Loucy (cell line): Measurements from ENCODE around the gene LSP1.

Experiments
- CTCF ChIP-seq: fragments of 200-600 bp; sonication (generic); conservative IDR thresholded peaks from 2 replicates; pipeline ENCODE4 v1.5.1; 2014; ENCODE audit warnings: mild to moderate bottlenecking, antibody characterized with exemption, low read length
- EZH2phosphoT487 ChIP-seq: fragments of 200-600 bp; IDR thresholded peaks from 2 replicates; pipeline ENCODE4 v1.6.1; 2018; ENCODE audit warnings: antibody characterized with exemption, mild to moderate bottlenecking, moderate library complexity, borderline replicate concordance

DNA sequence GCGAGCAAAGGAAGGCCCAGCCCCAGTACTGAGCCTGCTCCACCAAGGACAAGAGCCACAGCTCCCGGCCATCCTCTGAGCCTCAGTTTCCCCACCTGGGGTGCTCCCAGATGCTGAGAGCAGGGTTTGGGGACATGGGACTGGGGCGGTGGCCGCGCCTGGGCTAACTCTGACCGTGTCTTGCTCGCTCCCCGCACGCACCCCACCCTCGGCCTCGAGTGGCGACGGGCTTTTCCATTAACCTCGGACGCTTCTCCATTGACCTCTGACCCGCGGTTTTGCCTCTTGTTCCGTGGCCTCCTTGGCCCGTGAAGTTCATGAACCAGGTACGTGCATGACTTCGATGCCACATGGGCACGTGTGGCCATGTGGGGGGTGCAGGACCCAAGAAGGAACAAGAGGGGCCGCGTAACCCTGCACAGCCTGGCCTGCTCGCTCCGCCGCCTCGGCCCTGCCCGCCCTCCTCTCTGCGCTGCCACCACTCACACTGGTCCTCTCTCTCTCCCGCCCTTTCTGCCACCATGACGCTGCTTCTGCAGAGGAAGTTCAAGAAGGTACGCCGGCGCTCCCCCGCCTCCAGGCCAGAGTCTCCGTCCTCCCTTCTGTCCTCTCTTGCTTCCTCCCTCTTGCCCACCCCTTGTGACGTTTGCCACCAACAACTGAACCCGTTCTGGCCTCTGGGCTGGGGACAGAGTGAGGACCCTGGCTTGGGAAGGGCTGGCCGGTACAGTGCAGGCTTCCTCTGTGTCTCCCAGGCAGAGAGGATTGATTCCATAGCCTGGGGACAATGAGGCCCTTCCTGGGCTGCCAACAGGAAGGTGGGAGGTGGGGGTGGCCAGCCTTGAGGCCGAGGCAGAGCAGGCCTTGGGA is 73.5 kb downstream of the LSP1 start:
- TF ChIP-seq CTCF (no peak), EZH2phosphoT487 (no peak)
